Astrocyte (in vitro differentiated cells and primary cell): Measurements from ENCODE around the gene PTPRN2. TPM values are rescaled to one million over a fixed set of nuclear protein-coding genes. Genes with fewer than 3 reads are reported as not detected.

Source experiments
- DNase-seq: peaks from one replicate; pipeline ENCODE4 v3.0.0-alpha.2; 2010; ENCODE audit warnings: low read depth
- FAIRE-seq: peaks from 2 replicates; lab custom pipeline; 2011; peaks lifted over from hg19 to GRCh38; lab: Jason Lieb, UNC
- H2AFZ ChIP-seq: 2 replicates; pipeline ENCODE4 v1.6.0; 2012; ENCODE audit warnings: low read depth, low read length, inconsistent platforms
- H3K27ac ChIP-seq: 2 replicates; pipeline ENCODE4 v1.5.1; 2011; ENCODE audit warnings: low read depth, low read length, inconsistent platforms
- H3K27me3 ChIP-seq: 2 replicates; pipeline ENCODE4 v1.6.0; 2011; ENCODE audit warnings: low read length, inconsistent platforms; ENCODE audit not compliant: insufficient read depth
- H3K36me3 ChIP-seq: 2 replicates; pipeline ENCODE4 v1.5.1; 2011; ENCODE audit warnings: low read length, inconsistent platforms; ENCODE audit not compliant: insufficient read depth
- H3K4me1 ChIP-seq: 2 replicates; pipeline ENCODE4 v1.5.1; 2011; ENCODE audit warnings: low read length, inconsistent platforms; ENCODE audit not compliant: insufficient read depth
- H3K4me2 ChIP-seq: 2 replicates; pipeline ENCODE4 v1.6.0; 2012; ENCODE audit warnings: low read length, inconsistent platforms
- H3K4me3 ChIP-seq: 2 replicates; pipeline ENCODE4 v1.5.1; 2011; ENCODE audit warnings: low read depth, mild to moderate bottlenecking, low read length, inconsistent platforms; ENCODE audit not compliant: insufficient read depth
- H3K79me2 ChIP-seq: 2 replicates; pipeline ENCODE4 v1.6.0; 2012; ENCODE audit warnings: mild to moderate bottlenecking, low read length, inconsistent platforms; ENCODE audit not compliant: insufficient read depth
- H3K9ac ChIP-seq: 2 replicates; pipeline ENCODE4 v1.6.0; 2012; ENCODE audit warnings: mild to moderate bottlenecking, low read length, inconsistent platforms
- H3K9me3 ChIP-seq: 2 replicates; pipeline ENCODE4 v1.5.1; 2012; ENCODE audit warnings: low read depth, mild to moderate bottlenecking, low read length, inconsistent platforms; ENCODE audit not compliant: insufficient read depth
- H4K20me1 ChIP-seq: 2 replicates; pipeline ENCODE4 v1.6.0; 2012; ENCODE audit warnings: low read length, inconsistent platforms; ENCODE audit not compliant: insufficient read depth
- H3K27ac Mint-ChIP-seq: one replicate; pipeline ENCODE4 v1.8.0; 2021; ENCODE audit warnings: mild to moderate bottlenecking, mixed read lengths; ENCODE audit not compliant: unreplicated experiment
- H3K27me3 Mint-ChIP-seq: one replicate; pipeline ENCODE4 v1.8.0; 2021; ENCODE audit warnings: low read depth, mixed read lengths; ENCODE audit not compliant: unreplicated experiment
- H3K36me3 Mint-ChIP-seq: one replicate; pipeline ENCODE4 v1.8.0; 2021; ENCODE audit warnings: low read depth, mixed read lengths; ENCODE audit not compliant: unreplicated experiment
- H3K4me1 Mint-ChIP-seq: one replicate; pipeline ENCODE4 v1.8.0; 2021; ENCODE audit warnings: low read depth, mixed read lengths; ENCODE audit not compliant: unreplicated experiment
- H3K4me3 Mint-ChIP-seq: one replicate; pipeline ENCODE4 v1.8.0; 2021; ENCODE audit warnings: mild to moderate bottlenecking, moderate library complexity, mixed read lengths; ENCODE audit not compliant: unreplicated experiment
- H3K9me3 Mint-ChIP-seq: one replicate; pipeline ENCODE4 v1.8.0; 2021; ENCODE audit warnings: mild to moderate bottlenecking, mixed read lengths; ENCODE audit not compliant: unreplicated experiment
- CTCF ChIP-seq: IDR thresholded peaks from 2 replicates; pipeline ENCODE4 v1.5.1; 2011; ENCODE audit warnings: low read depth, mild to moderate bottlenecking, inconsistent platforms, low read length, moderate library complexity; ENCODE audit not compliant: insufficient read depth
- EZH2 ChIP-seq: IDR thresholded peaks from 2 replicates; pipeline ENCODE4 v1.6.1; 2012; ENCODE audit warnings: mild to moderate bottlenecking, low read length, inconsistent platforms; ENCODE audit not compliant: insufficient read depth
- total RNA-seq: library from RNA; stranded (reverse); gene quantifications from 2 replicates; pipeline ENCODE4 v1.2.1, GENCODE V29; 2021

The PTPRN2 gene
- total RNA-seq, 1 donor from 2014 or later, result 0.09 TPM

GRCh38 chr7:157664034-157664433 is 923.6 kb downstream of the PTPRN2 start:
- H4K20me1 ChIP-seq, result peaks cover 21% of the 10 kb centered on the region
- no peak overlapping the region for H3K4me2 ChIP-seq
- H3K4me1 ChIP-seq, result peaks cover 10% of the 10 kb centered on the region
- no peaks in the 10 kb centered on the region for H3K79me2 ChIP-seq
- no peak overlapping the region for H3K27ac ChIP-seq
- H3K36me3 ChIP-seq, result no peaks in the 10 kb centered on the region
- H3K36me3 Mint-ChIP-seq, result no peaks in the 10 kb centered on the region
- H3K9me3 Mint-ChIP-seq, result peaks cover 29% of the 10 kb centered on the region
- DNase-seq (no peak), FAIRE-seq (no peak)
- TF ChIP-seq EZH2, result no peak
- TF ChIP-seq CTCF, result no peak
- H3K9me3 ChIP-seq, result no peaks in the 10 kb centered on the region
- no peak overlapping the region for H3K4me3 Mint-ChIP-seq
- no peak overlapping the region for H2AFZ ChIP-seq
- no peak overlapping the region for H3K27ac Mint-ChIP-seq
- H3K4me1 Mint-ChIP-seq, result no peaks in the 10 kb centered on the region
- H3K27me3 ChIP-seq, result no peaks in the 10 kb centered on the region
- no peak overlapping the region for H3K4me3 ChIP-seq
- no peak overlapping the region for H3K9ac ChIP-seq
- H3K27me3 Mint-ChIP-seq, result no peaks in the 10 kb centered on the region

- no peaks in the 10 kb centered on the region for H3K27me3 ChIP-seq
- no peak for FAIRE-seq
- H3K36me3 ChIP-seq, result no peaks in the 10 kb centered on the region
- Mint-ChIP-seq H3K4me3 (no peak overlapping the region), H3K9me3 (peaks cover 23% of the 10 kb centered on the region), H3K36me3 (no peaks in the 10 kb centered on the region), H3K4me1 (no peaks in the 10 kb centered on the region), H3K27ac (no peak overlapping the region), H3K27me3 (no peaks in the 10 kb centered on the region)
- peaks cover 21% of the 10 kb centered on the region for H4K20me1 ChIP-seq
- H3K27ac ChIP-seq, result no peak overlapping the region
- no peak overlapping the region for H3K9ac ChIP-seq
- H3K9me3 ChIP-seq, result no peaks in the 10 kb centered on the region
- H3K4me3 ChIP-seq, result no peak overlapping the region
- DNase-seq, result peak; percentile 67
- peak overlapping the region; percentile 56 for H2AFZ ChIP-seq
- TF ChIP-seq EZH2 (no peak), CTCF (no peak)
- no peaks in the 10 kb centered on the region for H3K79me2 ChIP-seq
- peak overlapping the region; percentile 76 for H3K4me2 ChIP-seq
- peaks cover 10% of the 10 kb centered on the region for H3K4me1 ChIP-seq
These were observed 924.5 kb downstream of the PTPRN2 start for GRCh38 chr7:157662981-157663716.
